GM21515 (cell line): Measurements from ENCODE around the gene MAGEA8.
"Not testable (repeated sequence)": the region's sequence is repeated elsewhere in the genome, so short reads cannot be mapped to it uniquely, and the experiment has no call there.

ENCODE experiments used
- ATAC-seq: cut with Tn5 transposase; IDR thresholded peaks from one replicate; pipeline ENCODE4 v1.9.1; 2021; ENCODE audit not compliant: unreplicated experiment

Gene MAGEA8

GRCh38 chrX:149903889-149904748 lies 23.1 kb downstream of the MAGEA8 start:
- ATAC-seq = peak; percentile 75

- ATAC-seq = peak; percentile 46
Observed at GRCh38 chrX:149908308-149908707, 27.3 kb downstream of the MAGEA8 start.

- ATAC-seq = no peak
Observed at GRCh38 chrX:149908727-149909126, 27.7 kb downstream of the MAGEA8 start.

- no peak for ATAC-seq
Observed at GRCh38 chrX:149909324-149910177, 28.6 kb downstream of the MAGEA8 start.

- no peak for ATAC-seq
Observed at GRCh38 chrX:149910178-149910695, 29.3 kb downstream of the MAGEA8 start.

- ATAC-seq = peak; percentile 74
Observed at GRCh38 chrX:149916745-149917392, 35.9 kb downstream of the MAGEA8 start.

- ATAC-seq = not testable (repeated sequence)
Observed at GRCh38 chrX:149923836-149924235, 42.9 kb downstream of the MAGEA8 start.

GRCh38 chrX:149924434-149924833 lies 43.5 kb downstream of the MAGEA8 start:
- ATAC-seq = not testable (repeated sequence)

- ATAC-seq = not testable (repeated sequence)
Observed at GRCh38 chrX:149927245-149927963, 46.4 kb downstream of the MAGEA8 start.

- not testable (repeated sequence) for ATAC-seq
Observed at GRCh38 chrX:149927964-149928258, 46.9 kb downstream of the MAGEA8 start.

- not testable (repeated sequence) for ATAC-seq
Observed at GRCh38 chrX:149928635-149929034, 47.7 kb downstream of the MAGEA8 start.

GRCh38 chrX:149929400-149929799 lies 48.4 kb downstream of the MAGEA8 start, which contains the start of gene HSFX4:
HSFX4 (plus strand) TSS chrX:149929573; CDS start chrX:149929645, 72 bp downstream.
- not testable (repeated sequence) for ATAC-seq

- not testable (repeated sequence) for ATAC-seq
Observed at GRCh38 chrX:149931355-149931754, 50.4 kb downstream of the MAGEA8 start.

- ATAC-seq = not testable (repeated sequence)
Observed at GRCh38 chrX:149932150-149932549, 51.2 kb downstream of the MAGEA8 start.

- ATAC-seq = not testable (repeated sequence)
Observed at GRCh38 chrX:149932970-149933369, 52.0 kb downstream of the MAGEA8 start.

- ATAC-seq = not testable (repeated sequence)
Observed at GRCh38 chrX:149933547-149933946, 52.6 kb downstream of the MAGEA8 start.
